ENCODE measurements around the gene ACTRT2. TPM values are rescaled to one million over a fixed set of nuclear protein-coding genes. Genes with fewer than 3 reads are reported as not detected.

ACTRT2 gene
- not detected in 3 replicates for total RNA-seq
- long read RNA-seq = 0 reads

DNA sequence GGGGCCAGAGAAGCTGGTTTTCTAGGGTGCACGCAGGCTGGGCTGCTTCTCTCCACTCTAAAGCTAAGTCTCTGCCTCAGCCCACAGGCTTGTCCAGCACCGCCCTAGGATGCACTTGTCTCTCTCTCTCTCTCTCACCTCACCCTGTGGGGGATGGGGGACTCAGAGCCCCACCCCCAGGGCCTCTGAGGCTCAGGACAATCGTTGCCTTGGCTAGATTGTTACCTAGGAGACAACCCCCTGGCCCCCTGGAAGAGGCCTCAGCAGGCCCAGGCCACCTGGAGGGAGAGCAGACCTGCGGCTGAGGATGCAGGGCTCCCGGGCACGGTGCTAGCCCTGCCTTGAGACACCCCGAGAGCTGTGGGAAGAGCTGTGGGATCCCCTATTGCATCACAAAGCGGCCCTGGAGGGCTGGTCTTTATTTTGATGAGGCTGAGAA is at the start of gene ACTRT2:
Gene ACTRT2, plus strand, starts transcription at position 235 of the 439 bp plus-strand sequence. CDS start 220 bp downstream, outside the sequence.
- H3K4me3 Mint-ChIP-seq (ENCODE audit: unreplicated experiment) = no peak within 1 kb of the TSS
- H3K36me3 Mint-ChIP-seq (ENCODE audit: low read depth) = no peaks in the 10 kb centered on the region
- no peaks in the 10 kb centered on the region for H3K4me1 Mint-ChIP-seq (ENCODE audit: low read depth)
- peaks cover 4% of the 10 kb centered on the region for H3K9me3 Mint-ChIP-seq (ENCODE audit: low read depth)
- TF ChIP-seq, protein P1, sequence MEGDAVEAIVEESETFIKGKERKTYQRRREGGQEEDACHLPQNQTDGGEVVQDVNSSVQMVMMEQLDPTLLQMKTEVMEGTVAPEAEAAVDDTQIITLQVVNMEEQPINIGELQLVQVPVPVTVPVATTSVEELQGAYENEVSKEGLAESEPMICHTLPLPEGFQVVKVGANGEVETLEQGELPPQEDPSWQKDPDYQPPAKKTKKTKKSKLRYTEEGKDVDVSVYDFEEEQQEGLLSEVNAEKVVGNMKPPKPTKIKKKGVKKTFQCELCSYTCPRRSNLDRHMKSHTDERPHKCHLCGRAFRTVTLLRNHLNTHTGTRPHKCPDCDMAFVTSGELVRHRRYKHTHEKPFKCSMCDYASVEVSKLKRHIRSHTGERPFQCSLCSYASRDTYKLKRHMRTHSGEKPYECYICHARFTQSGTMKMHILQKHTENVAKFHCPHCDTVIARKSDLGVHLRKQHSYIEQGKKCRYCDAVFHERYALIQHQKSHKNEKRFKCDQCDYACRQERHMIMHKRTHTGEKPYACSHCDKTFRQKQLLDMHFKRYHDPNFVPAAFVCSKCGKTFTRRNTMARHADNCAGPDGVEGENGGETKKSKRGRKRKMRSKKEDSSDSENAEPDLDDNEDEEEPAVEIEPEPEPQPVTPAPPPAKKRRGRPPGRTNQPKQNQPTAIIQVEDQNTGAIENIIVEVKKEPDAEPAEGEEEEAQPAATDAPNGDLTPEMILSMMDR (IDR thresholded peaks at IDR 0.05) = no peak
- peaks cover 3% of the 10 kb centered on the region for H3K27me3 Mint-ChIP-seq (ENCODE audit: low read depth)
- H3K27ac Mint-ChIP-seq (ENCODE audit: unreplicated experiment) = no peak within 1 kb of the TSS
- DNase-seq (ENCODE audit: low spot score) = peak; percentile 75

DNA sequence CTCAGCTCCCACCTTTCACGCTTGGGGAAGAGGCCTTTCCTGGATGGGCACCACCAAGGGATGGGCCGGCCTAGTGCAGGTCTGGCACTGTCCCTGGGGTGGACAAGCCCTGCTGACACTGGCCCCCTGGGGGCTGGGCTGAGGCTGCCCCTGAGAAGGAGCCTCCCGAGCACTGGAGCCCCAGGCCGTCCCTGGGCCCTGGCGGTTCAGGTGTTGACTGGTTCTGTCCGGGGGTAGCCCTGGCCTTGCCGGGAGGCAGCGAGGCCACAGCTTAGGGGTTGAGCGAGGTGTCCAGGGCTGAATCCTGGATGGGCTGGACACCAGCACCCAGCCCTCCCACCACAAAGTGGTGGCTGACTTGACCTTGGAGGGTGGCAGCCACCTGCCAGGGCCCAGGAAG is 49.7 kb upstream of the ACTRT2 start:
- TF ChIP-seq, protein P1 (IDR thresholded peaks at IDR 0.05) = no peak
- H3K4me3 Mint-ChIP-seq (ENCODE audit: unreplicated experiment) = no peak overlapping the region
- no peaks in the 10 kb centered on the region for H3K36me3 Mint-ChIP-seq (ENCODE audit: low read depth)
- no peak overlapping the region for H3K27ac Mint-ChIP-seq (ENCODE audit: unreplicated experiment)
- DNase-seq (ENCODE audit: low spot score) = peak; percentile 68
- no peaks in the 10 kb centered on the region for H3K27me3 Mint-ChIP-seq (ENCODE audit: low read depth)
- peaks cover 8% of the 10 kb centered on the region for H3K4me1 Mint-ChIP-seq (ENCODE audit: low read depth)
- H3K9me3 Mint-ChIP-seq (ENCODE audit: low read depth) = no peaks in the 10 kb centered on the region

DNA sequence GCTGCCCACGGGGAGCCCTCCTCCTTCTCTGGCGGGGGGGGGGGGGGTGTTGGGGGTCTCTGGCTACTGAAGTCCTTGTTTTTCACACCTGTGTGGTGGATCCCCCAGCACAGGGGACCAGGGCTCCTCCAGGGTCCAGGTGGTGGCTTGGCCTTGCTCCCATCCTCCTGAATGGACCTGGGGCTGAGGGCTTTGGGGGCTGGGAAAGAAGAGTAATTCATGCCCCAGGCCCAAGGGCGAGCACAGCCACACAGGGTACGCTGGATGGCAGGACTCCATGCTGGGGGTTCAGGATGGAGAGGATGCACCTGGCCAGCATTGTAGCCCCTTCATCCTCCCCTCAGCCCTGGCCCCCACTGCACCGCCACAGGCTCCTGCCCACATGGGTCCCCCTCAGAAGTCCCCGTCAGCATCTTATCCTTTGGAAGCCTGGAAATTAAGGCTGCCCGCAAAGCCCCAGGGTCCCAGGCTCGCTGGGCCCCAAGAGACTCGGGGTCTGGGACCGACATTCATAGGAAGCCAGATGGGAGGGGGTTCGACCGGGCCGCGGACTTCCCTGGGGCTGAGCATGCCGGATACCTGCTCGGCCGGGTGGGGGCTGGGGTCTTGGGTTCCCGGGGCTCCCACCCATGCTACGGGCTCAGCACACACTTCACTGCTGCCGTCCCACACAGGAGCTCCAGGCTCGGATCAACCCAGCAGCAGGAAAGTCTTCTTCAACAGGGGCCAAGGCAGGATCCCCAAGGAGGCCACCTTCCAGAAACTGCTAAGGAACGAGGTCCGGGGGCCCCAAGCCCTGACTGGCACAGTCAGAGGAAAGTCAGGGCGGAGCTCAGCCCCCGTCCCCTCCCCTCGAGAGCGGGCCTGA is 49.0 kb upstream of the ACTRT2 start:
- peak; percentile 83 for DNase-seq (ENCODE audit: low spot score)
- Mint-ChIP-seq H3K27me3 (ENCODE audit: low read depth) (no peaks in the 10 kb centered on the region), H3K27ac (ENCODE audit: unreplicated experiment) (no peak overlapping the region), H3K4me1 (ENCODE audit: low read depth) (peaks cover 8% of the 10 kb centered on the region), H3K36me3 (ENCODE audit: low read depth) (no peaks in the 10 kb centered on the region), H3K9me3 (ENCODE audit: low read depth) (no peaks in the 10 kb centered on the region), H3K4me3 (ENCODE audit: unreplicated experiment) (no peak overlapping the region)
- TF ChIP-seq, protein P1 (IDR thresholded peaks at IDR 0.05) = no peak

DNA sequence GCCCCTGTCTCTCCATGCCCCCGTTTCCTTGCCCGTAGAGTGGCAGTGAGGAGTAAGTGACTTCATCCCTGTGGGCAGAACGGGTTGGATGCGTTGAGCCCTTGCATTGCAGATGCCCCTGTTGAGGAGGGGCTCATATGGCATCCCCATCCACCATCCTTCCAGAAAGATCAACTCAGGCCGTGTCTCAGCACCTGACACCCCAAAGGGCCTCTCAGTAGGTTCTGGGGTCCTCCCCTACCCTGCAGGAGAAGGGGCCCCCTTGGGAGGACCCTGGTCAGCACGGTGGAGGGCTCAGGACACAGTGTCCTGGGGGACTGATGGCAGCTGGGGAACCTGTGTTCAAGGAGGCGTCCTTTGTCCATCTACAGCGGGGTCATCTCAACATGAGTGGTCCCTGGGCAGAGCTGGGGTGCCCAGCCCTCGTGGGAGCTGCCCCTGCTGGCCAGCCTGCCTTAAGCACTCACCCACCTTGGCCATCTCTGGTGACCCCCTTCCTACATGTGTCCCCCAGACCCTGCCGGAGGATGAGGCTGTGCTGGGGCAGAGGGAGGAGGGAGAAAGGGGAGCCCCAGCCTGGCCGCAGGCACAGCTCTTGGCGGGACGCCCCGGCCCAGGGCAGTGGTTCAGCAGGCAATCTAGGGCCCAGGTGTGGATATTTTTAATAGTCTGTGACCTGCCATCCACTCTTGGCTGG is 48.2 kb upstream of the ACTRT2 start:
- peak; percentile 83 for DNase-seq (ENCODE audit: low spot score)
- Mint-ChIP-seq H3K4me3 (ENCODE audit: unreplicated experiment) (no peak overlapping the region), H3K9me3 (ENCODE audit: low read depth) (no peaks in the 10 kb centered on the region), H3K27ac (ENCODE audit: unreplicated experiment) (no peak overlapping the region), H3K4me1 (ENCODE audit: low read depth) (peaks cover 8% of the 10 kb centered on the region), H3K36me3 (ENCODE audit: low read depth) (no peaks in the 10 kb centered on the region), H3K27me3 (ENCODE audit: low read depth) (no peaks in the 10 kb centered on the region)
- TF ChIP-seq, protein P1 (IDR thresholded peaks at IDR 0.05) = no peak

Measured in chondrocyte (in vitro differentiated cells).